Endothelial cell of umbilical vein (primary cell): Measurements from ENCODE around the gene LZTS3.

Experiments used
- CTCF ChIP-seq, 2 donors: IDR thresholded peaks; 1 replicate in 1 of 2; 2 replicates in 1 of 2; pipeline ENCODE4 v1.5.1; 2011; ENCODE audit warnings: low read length in 2 of 2, mild to moderate bottlenecking in 2 of 2, moderate library complexity in 2 of 2, control low read depth in 1 of 2, inconsistent platforms in 1 of 2, low read depth in 1 of 2; ENCODE audit not compliant: insufficient read depth in 1 of 2; ENCODE audit errors: extremely low read depth in 1 of 2
- EZH2 ChIP-seq: IDR thresholded peaks from 2 replicates; pipeline ENCODE4 v1.6.1; 2012; ENCODE audit warnings: borderline replicate concordance, low read depth, mild to moderate bottlenecking, moderate library complexity, low read length, inconsistent platforms; ENCODE audit not compliant: severe bottlenecking
- JUN ChIP-seq: IDR thresholded peaks from 2 replicates; pipeline ENCODE4 v1.6.1; 2011; ENCODE audit warnings: borderline replicate concordance, low read depth; ENCODE audit not compliant: insufficient read length, insufficient read depth
- POLR2A ChIP-seq: IDR thresholded peaks from 2 replicates; pipeline ENCODE4 v1.6.1; 2012; ENCODE audit warnings: low read depth, mild to moderate bottlenecking, control low read depth, low read length
- POLR2AphosphoS5 ChIP-seq: IDR thresholded peaks from 2 replicates; pipeline ENCODE4 v1.6.1; 2012; ENCODE audit warnings: low read depth, mild to moderate bottlenecking, control low read depth, low read length, moderate library complexity; ENCODE audit not compliant: insufficient read depth
- TF ChIP-seq, protein P1 (sequence below): IDR thresholded peaks from 2 replicates; pipeline ENCODE4 v1.6.1; 2011; ENCODE audit not compliant: insufficient read depth, insufficient read length

DNA sequence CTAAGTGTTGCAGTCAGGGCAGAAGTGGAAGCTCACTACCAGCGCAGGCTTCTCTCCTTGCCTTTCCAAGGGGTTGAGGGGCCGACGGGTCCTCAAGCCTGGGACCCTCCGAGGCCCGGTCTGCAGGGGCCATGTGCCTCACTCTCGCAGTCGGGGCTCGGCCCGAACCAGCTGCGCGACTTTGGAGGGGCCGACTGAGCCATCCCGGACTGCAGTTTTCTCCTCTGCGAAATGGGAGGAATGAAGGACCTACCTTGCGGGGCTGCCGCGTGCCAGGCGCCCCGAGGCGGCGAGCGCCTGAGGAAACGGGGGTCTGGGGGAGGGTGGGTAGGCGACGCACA is 5.6 kb downstream of the LZTS3 start:
- no peak for TF ChIP-seq CTCF (IDR thresholded peaks at IDR 0.05; ENCODE audit: extremely low read depth in 1 of 2, insufficient read depth in 1 of 2, low read depth in 1 of 2, low read length in 2 of 2)
- TF ChIP-seq POLR2A, result no peak
- no peak for TF ChIP-seq POLR2AphosphoS5
- TF ChIP-seq, protein P1, sequence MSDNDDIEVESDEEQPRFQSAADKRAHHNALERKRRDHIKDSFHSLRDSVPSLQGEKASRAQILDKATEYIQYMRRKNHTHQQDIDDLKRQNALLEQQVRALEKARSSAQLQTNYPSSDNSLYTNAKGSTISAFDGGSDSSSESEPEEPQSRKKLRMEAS, result no peak
- no peak for TF ChIP-seq JUN
- peak; percentile 89 for TF ChIP-seq EZH2
